ENCODE results near the gene NEURL3. TPM values are rescaled to one million over a fixed set of nuclear protein-coding genes. Genes with fewer than 3 reads are reported as not detected.

Gene NEURL3
- total RNA-seq, 1 experiment from 2014 or later: 4.2 TPM

- peaks cover 9% of the 10 kb centered on the region for H3K9me3 Mint-ChIP-seq (ENCODE audit: unreplicated experiment)
- DNase-seq: no peak
- H3K27me3 ChIP-seq (replicated peaks; ENCODE audit: control insufficient read depth, insufficient read depth, low read length): no peaks in the 10 kb centered on the region
- H3K27ac Mint-ChIP-seq (ENCODE audit: unreplicated experiment): no peak overlapping the region
- intact Hi-C loops (cut with micrococcal nuclease; ENCODE audit: unreplicated experiment): no loop called here
- ChIA-PET POLR2A (no interaction called here), CTCF (no interaction called here)
- peaks cover 8% of the 10 kb centered on the region for H3K36me3 Mint-ChIP-seq (ENCODE audit: insufficient read depth, unreplicated experiment)
- H3K27me3 Mint-ChIP-seq (ENCODE audit: insufficient read depth, unreplicated experiment): peaks cover 3% of the 10 kb centered on the region
- peaks cover 10% of the 10 kb centered on the region for H3K4me1 ChIP-seq
- H3K9me3 ChIP-seq: peaks cover under 1% of the 10 kb centered on the region; the same call in 1 of the 2 replicates
- no peaks in the 10 kb centered on the region for H3K36me3 ChIP-seq (ENCODE audit: control insufficient read depth, insufficient read depth, low read length)
- no peak overlapping the region for H3K4me3 Mint-ChIP-seq (ENCODE audit: unreplicated experiment)
- no peak for TF ChIP-seq CTCF (IDR thresholded peaks at IDR 0.05; ENCODE audit: insufficient read depth in 1 of 2, low read depth in 1 of 2, low read length in 1 of 2, severe bottlenecking in 1 of 2, unreplicated experiment in 1 of 2)
- no peak overlapping the region for H3K4me3 ChIP-seq (ENCODE audit: low read depth, low read length)
- BruUV-seq (replicated peaks): no TSS peak
- H3K4me1 Mint-ChIP-seq (ENCODE audit: low read depth, unreplicated experiment): peaks cover 8% of the 10 kb centered on the region
Measured at GRCh38 chr2:96511851-96512250, 6.7 kb upstream of the NEURL3 start.

GRCh38 chr2:96510931-96511595, 5.9 kb upstream of the NEURL3 start:
- Histone ChIP-seq H3K27me3 (replicated peaks; ENCODE audit: control insufficient read depth, insufficient read depth, low read length) (no peaks in the 10 kb centered on the region), H3K4me1 (peaks cover 17% of the 10 kb centered on the region), H3K36me3 (ENCODE audit: control insufficient read depth, insufficient read depth, low read length) (no peaks in the 10 kb centered on the region), H3K9me3 (no peaks in the 10 kb centered on the region), H3K4me3 (ENCODE audit: low read depth, low read length) (no peak overlapping the region)
- Mint-ChIP-seq H3K27me3 (ENCODE audit: insufficient read depth, unreplicated experiment) (peaks cover 3% of the 10 kb centered on the region), H3K4me1 (ENCODE audit: low read depth, unreplicated experiment) (peaks cover 8% of the 10 kb centered on the region), H3K27ac (ENCODE audit: unreplicated experiment) (no peak overlapping the region), H3K9me3 (ENCODE audit: unreplicated experiment) (peaks cover 1% of the 10 kb centered on the region), H3K36me3 (ENCODE audit: insufficient read depth, unreplicated experiment) (peaks cover 8% of the 10 kb centered on the region), H3K4me3 (ENCODE audit: unreplicated experiment) (no peak overlapping the region)
- no TSS peak for BruUV-seq (replicated peaks)
- intact Hi-C loops (cut with micrococcal nuclease; ENCODE audit: unreplicated experiment): no loop called here
- POLR2A ChIA-PET: no interaction called here
- DNase-seq: no peak
- no peak for TF ChIP-seq CTCF (IDR thresholded peaks at IDR 0.05; ENCODE audit: insufficient read depth in 1 of 2, low read depth in 1 of 2, low read length in 1 of 2, severe bottlenecking in 1 of 2, unreplicated experiment in 1 of 2)
- CTCF ChIA-PET: interaction anchor here (2.9 kb wide), 1 partner anchor 103 kb away, joined by 113 read pairs; no protein-coding TSS in a partner anchor

GRCh38 chr2:96509847-96510230, 4.7 kb upstream of the NEURL3 start:
- H3K4me3 ChIP-seq (ENCODE audit: low read depth, low read length): no peak overlapping the region
- ChIA-PET POLR2A (no interaction called here), CTCF (interaction anchor here (0.5 to 2.9 kb wide), 9 partner anchors 14 to 236 kb away, joined by 3 to 113 read pairs (median 5); no protein-coding TSS in a partner anchor)
- peaks cover 20% of the 10 kb centered on the region for H3K4me1 Mint-ChIP-seq (ENCODE audit: low read depth, unreplicated experiment)
- BruUV-seq (replicated peaks): no TSS peak
- TF ChIP-seq CTCF (IDR thresholded peaks at IDR 0.05; ENCODE audit: insufficient read depth in 1 of 2, low read depth in 1 of 2, low read length in 1 of 2, severe bottlenecking in 1 of 2, unreplicated experiment in 1 of 2): no peak
- no peaks in the 10 kb centered on the region for H3K27me3 ChIP-seq (replicated peaks; ENCODE audit: control insufficient read depth, insufficient read depth, low read length)
- H3K36me3 Mint-ChIP-seq (ENCODE audit: insufficient read depth, unreplicated experiment): peaks cover 17% of the 10 kb centered on the region
- intact Hi-C loops (cut with micrococcal nuclease; ENCODE audit: unreplicated experiment): loop anchor here (1.0 to 5.0 kb wide), 5 partner anchors 27 to 243 kb away; partner anchors contain the start of genes ARID5A, CIAO1, SNRNP200 and TMEM127
- no peaks in the 10 kb centered on the region for H3K9me3 ChIP-seq
- peaks cover 30% of the 10 kb centered on the region for H3K4me1 ChIP-seq
- peaks cover 3% of the 10 kb centered on the region for H3K27me3 Mint-ChIP-seq (ENCODE audit: insufficient read depth, unreplicated experiment)
- no peak overlapping the region for H3K4me3 Mint-ChIP-seq (ENCODE audit: unreplicated experiment)
- no peaks in the 10 kb centered on the region for H3K36me3 ChIP-seq (ENCODE audit: control insufficient read depth, insufficient read depth, low read length)
- no peak overlapping the region for H3K27ac Mint-ChIP-seq (ENCODE audit: unreplicated experiment)
- no peaks in the 10 kb centered on the region for H3K9me3 Mint-ChIP-seq (ENCODE audit: unreplicated experiment)
- DNase-seq: no peak
